Activated CD8-positive, alpha-beta memory T cell treated with anti-CD3 and anti-CD28 coated beads for 4 hours (primary cell): ENCODE results near the gene CACNA1C.

Experiments
- DNase-seq, 2 donors: peaks; one replicate each; pipeline ENCODE4 v3.0.0-alpha.2; 2020; ENCODE audit warnings: low read depth in 2 of 2

CACNA1C gene

GRCh38 chr12:2320841-2321240 is 268.1 kb downstream of the CACNA1C start:
- DNase-seq, result no peak

DNA sequence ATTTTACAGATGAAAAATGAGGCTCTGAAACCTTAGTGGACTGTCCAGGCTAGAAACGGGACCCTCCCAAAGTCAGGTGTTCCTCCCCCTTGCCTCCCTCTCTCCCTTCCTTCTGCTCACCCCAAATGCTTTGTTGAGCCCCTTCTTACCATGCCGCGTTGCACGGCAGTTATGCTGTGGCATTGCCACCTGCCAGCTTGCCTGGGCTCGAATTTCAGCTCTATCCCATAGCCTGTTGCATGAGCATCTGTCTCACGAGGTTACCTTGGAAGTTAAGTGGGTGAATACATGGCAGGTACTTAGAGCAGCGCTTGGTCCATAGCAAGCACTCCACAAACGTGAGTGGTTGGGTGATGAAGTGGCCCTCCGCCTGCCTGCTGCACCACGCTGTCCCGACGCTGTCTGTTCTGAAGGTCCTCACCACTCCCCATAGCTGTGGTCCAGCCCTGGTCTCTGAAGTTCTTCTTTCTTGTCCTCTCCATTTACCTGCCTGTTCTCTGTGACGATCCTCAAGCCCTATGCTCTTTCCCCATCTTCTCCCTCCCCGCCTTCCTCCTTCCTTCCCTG is 269.9 kb downstream of the CACNA1C start:
- DNase-seq, result no peak

DNA sequence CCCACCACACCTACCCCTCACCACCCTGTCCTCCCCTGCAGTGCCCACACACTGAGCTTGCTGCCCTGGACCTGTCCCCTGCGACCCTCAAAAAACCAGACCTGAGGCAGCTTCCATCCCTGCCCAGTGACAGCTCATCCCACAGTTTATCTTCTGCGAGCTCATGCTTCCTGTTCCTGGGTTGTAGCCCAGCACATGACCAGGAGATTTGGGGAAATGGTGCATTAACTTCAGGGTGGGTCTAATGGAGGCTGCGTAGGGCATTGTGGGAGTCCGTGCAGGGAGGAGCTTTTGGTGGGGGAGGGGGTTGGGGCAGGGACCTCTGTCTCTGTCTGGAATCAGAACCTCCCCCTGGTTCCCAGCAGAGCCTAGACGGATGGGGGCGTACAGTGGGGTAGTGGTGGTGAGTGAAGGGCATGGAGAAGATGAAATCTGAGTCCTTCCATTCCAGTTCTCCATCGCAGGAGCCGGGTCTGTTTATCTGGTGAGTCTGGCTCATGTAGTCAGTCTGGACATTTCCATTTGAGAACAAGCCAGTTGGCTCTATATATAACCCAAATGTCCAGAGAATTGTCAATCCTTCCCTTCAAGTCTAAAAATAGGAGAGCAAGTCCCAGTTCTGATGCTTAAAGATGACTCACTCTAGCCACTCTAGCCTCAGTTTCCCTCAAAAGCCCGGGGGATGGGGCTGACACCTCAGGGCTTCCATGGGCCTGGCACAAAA is 270.9 kb downstream of the CACNA1C start:
- DNase-seq, result no peak

DNA sequence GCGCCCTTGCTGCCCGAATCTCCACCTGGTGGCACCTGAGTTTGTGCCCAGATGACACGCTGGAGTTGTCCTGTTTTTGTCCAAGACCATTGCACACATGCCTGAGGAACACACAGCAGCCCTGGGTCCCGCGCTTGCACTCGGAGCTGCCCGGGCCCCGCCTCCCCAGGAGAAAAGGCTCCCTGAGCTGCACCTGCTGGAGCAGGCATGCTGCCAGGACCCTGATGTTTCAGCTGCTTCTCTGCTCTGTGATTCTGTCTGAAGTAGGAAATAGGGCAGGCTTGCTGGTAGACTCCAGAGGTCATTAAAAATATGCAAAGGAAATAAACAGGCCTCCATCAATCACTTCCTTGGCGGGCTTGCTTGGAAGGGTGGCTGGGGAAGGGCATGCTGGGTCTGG is 271.6 kb downstream of the CACNA1C start:
- DNase-seq, result no peak

- DNase-seq, result no peak
Measured at GRCh38 chr12:2325519-2325918, 272.7 kb downstream of the CACNA1C start.

DNA sequence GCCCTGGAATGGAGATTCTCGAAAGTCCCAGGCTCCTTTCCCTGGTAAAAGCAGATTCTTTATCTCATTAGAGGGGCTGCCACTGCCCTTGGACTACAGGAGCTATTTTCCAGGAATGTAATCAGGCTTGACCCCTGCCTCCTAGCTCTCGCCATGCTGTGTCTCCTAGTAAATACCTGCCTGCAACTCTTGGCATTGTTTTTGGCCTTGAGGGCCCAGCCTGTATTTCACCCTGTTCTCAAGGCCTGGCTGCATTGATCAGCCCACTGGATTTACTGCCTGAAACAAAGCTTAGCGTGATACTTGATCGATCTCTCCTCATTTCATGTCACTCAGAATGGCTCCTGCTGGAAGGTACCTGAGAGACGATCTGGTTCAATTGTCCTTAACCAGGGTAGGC is 273.7 kb downstream of the CACNA1C start:
- DNase-seq, result no peak

DNA sequence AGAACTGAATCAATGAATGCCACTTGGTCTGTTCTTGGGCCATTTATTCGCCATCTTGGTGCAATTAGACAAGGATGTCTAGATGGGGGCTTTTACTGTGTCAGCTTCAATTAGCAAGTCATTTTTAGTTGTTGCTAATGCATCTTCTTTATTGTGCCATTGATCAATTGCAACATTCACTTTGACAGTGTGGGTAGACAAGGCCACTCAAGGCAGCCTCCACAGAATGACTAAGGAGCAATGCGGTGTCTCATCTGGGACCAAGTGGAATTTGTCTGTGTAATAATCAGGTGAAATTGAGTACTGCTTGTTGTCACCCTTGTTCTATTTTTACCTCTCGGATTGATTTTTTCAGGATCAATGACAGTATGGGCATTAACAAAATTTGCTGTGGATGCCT is 275.9 kb downstream of the CACNA1C start:
- no peak for DNase-seq

DNA sequence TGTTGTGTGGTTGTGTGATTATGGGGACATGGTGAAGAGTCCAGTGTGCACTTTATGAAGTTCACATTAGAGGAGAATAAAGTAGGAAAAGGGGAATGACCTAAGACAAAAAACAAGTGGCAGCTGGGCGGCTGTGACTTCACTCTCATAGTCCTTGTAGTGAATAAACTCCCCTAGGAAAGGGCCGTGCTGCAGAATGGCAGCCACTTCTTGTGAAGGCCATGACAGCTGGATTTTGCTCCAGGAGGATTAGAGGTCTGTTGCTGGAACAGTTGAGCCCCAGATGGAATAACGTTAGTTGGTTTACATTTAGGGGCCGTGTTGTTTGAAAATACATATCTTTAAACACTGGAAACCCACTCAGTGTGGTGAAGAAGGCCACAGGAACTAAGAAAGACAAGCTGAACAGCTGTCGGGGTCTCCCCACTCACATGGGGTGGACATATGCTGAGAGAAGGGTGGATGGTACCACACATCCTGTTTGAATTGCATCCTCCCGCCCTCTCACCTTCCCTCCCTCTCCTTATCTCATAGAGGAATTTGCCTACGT is 276.9 kb downstream of the CACNA1C start:
- DNase-seq, result no peak

DNA sequence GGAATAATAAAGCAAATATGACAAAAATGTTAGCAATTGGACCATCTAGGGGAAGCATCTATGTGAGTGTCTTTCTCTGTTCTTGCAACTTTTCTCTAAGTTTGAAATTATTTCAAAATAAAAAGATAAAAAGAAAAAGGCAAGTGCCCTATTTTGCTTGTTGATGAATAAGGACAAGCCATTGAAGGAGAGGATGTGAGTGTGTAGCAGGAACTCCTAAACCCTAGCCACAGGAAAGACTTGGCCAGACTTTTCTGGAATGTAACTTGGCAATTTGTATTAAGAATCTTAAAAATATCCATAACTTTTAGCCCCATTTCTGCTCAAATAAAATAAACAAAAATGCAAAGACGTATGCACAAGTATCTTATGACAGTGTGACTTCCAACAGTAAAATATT is 279.4 kb downstream of the CACNA1C start:
- DNase-seq, result no peak

DNA sequence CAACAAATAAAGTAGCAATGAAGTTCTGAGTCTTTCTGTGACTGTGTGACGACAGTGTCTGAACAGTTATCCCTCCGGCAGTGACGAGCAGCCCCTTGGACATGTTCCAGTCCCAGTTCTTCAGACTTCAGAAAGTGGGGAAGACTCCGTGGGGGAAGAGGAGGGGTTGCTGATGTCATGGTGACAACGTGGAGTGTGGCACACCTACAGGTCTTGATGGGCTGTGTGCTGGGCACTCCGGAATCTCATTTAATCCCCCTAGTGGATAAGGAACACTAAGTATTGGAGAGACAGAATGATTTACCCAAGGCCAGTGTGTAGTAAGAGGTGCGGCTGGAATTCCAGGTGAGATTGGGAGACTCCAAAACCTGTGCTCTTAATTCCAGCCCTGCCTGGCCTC is 280.2 kb downstream of the CACNA1C start:
- DNase-seq, result no peak

- DNase-seq, result no peak
Measured at GRCh38 chr12:2333491-2334195, 280.9 kb downstream of the CACNA1C start.

DNA sequence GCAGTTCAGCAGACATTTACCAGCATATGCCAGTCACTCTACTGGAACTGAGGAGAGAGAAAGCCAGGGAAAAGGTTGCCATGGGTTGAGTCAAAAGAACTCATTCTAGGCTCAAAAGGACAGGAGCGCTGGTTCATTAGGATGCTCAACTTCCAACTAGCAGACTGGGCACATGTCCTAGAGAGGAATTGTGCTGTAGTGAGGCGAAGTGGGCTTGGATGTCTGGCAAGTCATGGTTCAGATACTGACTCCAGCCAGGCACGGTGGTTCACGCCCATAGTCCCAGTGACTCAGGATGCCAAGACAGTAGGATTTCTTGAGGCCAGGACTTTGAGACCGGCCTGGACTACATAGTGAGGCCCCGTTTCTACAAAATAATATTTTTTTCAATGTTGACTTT is 281.5 kb downstream of the CACNA1C start:
- no peak for DNase-seq

- DNase-seq, result no peak
Measured at GRCh38 chr12:2334689-2335088, 281.9 kb downstream of the CACNA1C start.

DNA sequence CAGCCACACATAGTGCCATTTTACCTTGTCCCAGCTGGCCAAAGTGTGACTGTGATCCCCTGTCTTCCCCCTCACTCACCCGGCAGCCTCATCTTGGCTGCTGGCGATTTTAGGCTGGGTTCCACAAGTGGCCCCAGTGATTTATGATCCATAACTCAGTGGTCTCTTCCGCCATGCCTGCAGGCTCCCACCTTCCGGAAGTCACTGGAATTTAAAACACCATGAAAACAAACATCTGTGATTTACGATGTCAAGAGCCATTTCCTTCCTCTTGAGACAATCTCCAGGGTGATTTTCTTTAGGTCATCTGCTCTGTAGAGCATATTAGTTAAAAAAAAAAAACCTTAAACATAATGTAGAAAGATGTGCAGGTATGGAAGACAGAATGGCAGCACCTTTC is 282.3 kb downstream of the CACNA1C start:
- no peak for DNase-seq

DNA sequence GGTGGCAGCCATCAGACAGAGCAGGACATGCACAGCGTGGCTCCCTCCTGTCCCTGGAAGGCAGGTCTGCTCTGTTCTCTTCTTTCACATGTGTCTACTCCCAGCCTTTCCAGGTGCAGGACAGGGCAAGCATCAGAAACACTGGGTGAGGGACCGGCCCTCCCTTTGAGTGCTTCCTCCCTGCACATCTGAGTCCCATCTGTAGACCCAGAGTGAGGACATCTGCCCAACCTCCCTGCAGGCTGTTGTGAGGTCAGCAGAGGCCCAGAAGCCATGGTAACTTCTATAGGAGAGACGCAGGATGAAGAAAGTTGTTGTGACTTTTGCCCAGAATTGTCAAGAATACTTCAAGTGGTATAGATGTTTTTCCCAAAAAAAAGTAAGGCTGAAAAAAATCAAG is 282.7 kb downstream of the CACNA1C start:
- no peak for DNase-seq

DNA sequence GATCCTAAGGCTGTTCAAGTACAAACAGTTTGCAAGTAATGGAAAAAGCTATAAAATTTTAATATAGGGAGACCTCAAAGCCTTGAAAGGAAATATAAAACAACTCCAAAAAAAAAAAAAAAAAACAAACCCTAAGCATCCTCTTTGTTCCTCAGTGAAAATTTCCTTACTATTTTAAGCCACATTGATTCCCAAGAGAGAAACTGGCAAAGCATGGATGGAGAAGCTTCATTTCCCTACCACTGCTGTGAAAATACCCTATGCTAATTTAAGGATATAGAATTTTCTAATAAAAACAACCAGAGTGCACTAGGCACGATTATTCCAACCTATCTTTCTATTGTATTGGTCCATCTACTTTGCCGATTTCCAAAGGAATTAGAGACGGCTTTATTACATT is 283.1 kb downstream of the CACNA1C start:
- DNase-seq, result no peak

GRCh38 chr12:2336409-2336829 is 283.6 kb downstream of the CACNA1C start:
- DNase-seq, result no peak

DNA sequence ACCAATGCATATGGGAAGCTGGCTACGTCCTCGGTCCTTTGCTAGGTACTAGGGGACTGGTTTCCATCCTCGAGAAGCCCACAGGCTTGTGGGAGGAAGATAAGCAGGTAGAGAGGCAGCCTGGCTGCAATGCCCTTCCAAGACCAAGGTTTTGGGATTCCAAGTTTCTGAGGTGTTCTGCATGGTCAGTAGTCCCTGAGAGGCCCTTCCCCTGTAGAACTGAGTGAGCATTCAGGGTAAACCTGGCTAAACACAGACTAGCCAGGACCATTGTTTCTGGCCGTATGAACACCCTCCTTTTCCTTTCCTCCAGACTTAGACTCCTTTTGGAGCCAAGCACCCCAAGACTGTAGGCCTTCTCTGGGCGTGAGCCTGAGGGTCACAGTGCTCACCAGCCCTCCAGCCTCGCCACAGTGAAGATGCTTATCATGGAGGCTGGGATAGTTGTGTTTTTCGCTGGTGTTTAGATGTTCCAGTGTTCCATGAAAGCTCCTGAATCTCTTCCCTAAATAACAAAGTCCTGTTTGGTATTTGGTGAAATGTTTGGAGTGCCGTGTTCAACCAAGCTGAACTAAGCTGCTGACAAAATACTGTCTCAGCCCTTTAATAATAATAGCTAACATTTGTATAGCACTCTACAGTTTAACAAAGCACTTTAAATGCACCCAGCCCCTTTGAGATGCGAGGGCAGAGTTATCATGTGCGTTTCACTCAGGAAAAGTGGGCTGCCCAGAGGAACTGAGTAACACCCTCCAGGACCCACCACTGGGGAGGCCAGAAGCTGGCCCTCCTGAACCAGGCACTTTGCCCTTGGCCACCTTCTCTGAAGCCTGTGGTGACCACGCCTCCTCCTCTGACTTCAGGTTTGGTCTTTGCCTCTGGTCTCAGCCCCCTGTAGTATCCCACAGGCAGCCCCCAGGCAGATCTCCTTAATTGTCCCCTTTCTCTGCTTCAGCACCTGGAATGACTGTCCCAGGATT is 284.5 kb downstream of the CACNA1C start:
- no peak for DNase-seq

DNA sequence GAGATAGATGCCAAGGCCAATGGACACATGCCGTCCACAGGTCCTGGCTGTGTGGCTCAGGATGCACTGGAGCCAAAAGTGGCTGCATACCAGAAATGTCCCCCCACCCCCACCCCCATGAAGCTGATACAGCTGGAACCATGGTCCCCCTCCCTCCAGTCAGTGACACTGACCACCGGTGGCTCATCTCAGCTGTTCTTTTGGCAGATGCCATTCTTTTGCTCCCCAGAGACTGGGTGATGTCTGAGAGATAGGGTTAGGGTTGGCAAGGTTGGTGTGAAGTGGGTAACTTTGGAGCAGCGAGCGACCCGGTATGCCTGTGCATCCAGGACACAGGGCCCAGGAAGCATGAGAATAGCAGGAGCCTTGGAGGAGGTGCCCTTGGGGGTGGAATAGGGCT is 285.6 kb downstream of the CACNA1C start:
- no peak for DNase-seq

- no peak for DNase-seq
Measured at GRCh38 chr12:2338991-2339431, 286.2 kb downstream of the CACNA1C start.

- no peak for DNase-seq
Measured at GRCh38 chr12:2341051-2341751, 288.4 kb downstream of the CACNA1C start.
